HG03439 (cell line): ENCODE measurements around the gene PGAM1.
"Not testable (repeated sequence)": the region's sequence is repeated elsewhere in the genome, so short reads cannot be mapped to it uniquely, and the experiment has no call there.

Experiments used
- ATAC-seq: cut with Tn5 transposase; IDR thresholded peaks from one replicate; pipeline ENCODE4 v1.9.1; 2021; ENCODE audit warnings: mild to moderate bottlenecking, moderate library complexity; ENCODE audit not compliant: unreplicated experiment

Gene PGAM1

DNA sequence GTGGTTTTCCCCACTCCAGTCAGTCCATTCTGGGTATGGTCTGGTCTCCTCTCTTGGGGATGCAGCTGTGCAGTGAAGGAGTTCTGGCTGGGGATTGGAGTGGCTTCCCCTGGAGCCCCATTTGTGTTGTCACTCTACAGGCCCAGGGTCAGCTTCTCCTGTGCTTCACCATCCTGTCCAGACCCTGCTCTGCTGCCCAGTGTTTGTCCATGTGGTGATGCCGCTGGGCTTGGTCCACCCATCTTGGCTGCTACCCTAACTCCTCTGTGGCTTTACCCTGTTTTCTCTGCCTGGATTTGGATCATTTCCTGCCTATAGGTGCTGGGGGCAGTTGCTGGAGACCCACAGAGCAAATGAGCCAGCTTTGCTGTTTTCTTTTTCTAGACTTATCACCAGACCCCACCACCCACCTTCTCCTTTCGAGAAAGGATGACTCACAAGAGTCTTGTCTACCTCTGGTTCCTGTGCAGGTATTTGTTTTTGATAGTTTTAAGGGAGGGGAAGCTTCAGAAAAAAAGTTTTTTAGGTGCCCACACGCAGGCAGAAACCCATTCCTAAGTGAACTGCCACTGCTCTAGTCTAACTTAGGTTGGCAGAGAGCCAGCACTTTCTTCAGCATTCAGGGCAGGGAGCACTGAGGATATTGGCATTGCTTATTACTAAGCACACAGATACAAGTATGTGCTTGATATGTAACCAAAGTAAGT is 28.5 kb downstream of the PGAM1 start:
- ATAC-seq, result no peak

DNA sequence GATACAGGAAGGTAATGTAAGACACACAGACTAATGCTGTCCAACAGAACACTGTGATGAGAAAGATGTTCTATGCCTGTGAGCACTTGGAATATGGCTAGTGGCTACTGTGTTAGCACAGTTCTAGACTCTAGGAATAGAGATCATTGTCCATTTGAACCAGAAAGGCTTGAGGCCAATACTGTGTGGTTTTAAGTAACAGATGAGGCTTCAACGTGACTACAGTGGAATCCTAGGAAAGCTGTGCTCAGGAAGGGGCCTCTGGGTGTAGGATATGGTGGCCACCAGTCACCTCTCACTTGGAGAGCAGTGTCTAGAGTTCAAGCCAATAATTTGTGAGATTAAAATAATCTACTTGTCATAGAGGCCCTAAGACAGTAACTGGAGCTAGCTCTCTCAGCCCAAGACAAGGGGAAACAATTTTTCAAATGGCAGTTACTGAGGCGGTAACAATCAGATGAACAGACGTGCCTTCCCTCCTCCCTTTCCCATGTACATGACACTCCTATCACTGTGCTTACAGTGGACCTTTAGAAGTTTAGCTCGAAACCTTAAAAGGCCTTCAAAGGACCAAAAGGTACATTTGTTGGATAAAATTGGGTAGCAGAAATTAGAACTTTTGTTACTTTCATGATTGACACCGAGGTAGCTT is 30.2 kb downstream of the PGAM1 start:
- ATAC-seq, result no peak

DNA sequence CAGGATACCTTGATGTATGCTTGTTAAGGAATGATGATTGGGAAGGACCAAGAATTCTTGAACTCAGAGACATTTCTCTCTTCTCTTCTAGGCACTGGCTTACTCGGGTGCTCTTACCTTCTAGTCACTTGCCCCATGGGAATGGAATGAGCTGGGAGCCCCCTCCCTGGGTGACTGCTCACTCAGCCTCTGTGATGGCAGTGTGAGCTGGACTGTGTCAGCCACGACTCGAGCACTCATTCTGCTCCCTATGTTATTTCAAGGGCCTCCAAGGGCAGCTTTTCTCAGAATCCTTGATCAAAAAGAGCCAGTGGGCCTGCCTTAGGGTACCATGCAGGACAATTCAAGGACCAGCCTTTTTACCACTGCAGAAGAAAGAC is 30.7 kb downstream of the PGAM1 start:
- no peak for ATAC-seq

DNA sequence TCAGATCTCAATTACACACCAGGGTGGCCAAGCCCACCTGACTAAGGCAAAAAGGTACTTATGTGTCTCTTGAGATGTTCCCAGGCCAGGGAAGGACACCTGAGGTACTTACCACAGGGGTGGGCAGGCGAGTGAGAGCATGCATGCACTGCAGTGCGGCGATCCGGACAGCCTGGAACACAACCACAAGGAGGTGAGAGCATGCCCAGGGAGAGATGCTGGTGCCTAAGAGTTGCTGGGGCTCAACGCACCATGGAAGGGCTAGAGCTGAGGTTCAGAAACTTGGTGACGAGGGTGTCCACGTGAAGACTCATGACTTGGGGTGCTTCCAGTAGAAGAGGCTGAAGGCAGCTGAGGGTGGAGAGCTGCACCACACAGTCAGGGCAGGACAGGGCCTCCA is 33.1 kb downstream of the PGAM1 start:
- no peak for ATAC-seq

DNA sequence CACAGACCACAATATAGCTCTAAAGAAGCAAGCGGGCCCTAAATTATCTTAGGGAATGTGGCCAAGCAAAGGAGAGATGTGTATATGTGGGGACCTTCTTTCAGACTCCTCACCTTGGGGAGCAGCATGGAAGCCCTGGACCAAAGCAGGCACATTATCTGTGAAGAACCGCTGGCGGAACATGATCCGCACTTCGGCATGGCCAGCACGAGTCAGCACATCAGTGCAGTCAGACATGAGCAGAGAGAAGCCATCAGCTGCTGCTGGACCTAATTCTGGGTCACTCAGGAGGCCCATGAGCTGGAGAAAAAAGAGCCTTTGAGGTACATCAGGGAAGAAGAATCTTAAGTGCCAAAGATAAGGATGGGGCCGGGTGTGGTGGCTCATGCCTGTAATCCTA is 33.9 kb downstream of the PGAM1 start:
- ATAC-seq, result no peak

DNA sequence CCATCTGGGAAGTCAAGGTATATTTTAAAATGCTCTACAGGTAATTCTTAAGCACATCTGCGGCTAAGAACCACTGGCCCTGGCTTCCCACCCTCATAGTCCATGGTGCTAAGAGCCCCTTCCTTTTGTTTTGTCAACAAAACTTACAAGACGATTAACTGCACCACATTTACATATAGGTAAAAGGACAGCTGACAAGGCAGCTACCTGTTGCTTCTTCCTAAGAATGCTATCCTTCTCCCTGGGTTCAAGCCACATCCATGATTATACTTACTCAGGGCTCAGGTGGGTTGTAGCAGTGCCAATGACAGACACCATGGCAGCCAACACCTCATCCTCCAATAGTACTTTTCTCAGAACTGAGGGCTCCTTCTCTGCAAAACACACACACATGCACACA is 36.3 kb downstream of the PGAM1 start:
- ATAC-seq, result no peak

DNA sequence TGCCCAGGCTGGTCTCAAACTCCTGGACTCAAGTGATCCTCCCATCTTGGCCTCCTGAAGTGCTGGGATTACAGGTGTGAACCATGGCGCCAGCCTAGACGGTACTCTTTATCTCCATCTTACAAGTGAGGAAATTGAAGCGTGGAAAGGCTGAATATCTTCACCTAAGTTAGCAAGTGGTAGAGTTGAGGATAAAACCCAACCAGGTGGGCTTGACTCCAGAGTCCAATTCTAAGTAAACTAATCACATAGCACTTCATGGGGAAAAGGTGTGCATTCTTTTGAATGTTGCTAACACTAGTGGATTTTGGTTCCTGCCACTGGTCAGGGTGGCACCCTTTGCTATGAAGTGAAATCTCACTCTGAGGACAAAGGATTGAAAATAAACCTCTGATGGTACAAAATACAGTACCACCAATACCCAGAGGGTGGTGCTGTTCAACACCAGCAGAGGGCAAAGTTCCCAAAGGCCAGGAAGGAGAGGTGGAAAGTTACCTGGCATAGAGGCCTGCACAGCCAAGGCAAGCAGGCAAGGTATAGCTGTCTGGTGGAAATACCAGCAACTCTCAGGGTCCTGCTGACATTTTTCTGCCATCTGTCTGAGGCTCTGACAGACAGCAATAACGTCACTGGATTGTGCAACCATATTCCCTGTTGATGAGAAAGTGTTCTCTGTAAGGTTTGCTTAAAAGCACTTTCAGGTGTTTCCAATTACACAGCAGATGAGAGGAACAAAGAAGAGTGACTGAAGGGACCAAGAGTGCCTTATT is 37.6 kb downstream of the PGAM1 start:
- ATAC-seq, result no peak

DNA sequence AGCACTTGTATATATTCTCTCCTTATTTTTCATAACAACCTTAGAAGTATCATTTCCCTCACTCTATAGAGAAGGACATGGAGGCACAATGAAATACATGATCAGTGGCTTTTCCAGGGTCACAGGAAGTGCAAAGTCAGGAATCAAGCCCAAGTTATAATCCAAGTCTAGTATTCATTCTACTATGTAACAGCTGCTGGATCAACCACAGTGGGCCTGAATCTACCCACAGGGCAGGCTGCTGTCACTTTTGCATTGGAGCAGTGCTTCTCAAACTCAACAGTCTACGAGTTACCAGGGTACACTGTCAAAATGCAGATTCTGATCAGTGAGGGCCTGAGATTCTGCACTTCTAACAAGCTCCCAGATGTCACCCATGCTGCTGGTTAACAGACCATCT is 38.2 kb downstream of the PGAM1 start:
- ATAC-seq, result no peak

DNA sequence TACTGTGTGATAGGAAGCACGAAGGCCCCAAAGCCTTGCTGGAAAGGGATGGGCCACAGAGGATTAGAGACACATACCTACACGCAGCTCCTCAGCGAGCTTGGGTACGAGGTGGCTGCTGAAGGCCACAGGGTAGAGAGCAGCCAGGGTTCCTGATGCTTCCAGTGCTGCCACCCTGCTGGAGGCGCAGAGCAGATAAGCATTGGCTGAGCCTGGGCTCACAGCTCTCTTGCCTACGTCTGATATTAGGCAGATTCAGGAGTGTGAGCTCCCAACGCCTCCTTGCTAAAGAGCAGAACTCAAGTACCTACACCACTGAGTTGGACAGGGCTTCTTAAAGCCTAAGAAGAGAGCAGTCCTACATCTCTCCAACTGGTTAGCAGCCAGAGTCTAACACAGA is 40.0 kb downstream of the PGAM1 start:
- ATAC-seq, result no peak

DNA sequence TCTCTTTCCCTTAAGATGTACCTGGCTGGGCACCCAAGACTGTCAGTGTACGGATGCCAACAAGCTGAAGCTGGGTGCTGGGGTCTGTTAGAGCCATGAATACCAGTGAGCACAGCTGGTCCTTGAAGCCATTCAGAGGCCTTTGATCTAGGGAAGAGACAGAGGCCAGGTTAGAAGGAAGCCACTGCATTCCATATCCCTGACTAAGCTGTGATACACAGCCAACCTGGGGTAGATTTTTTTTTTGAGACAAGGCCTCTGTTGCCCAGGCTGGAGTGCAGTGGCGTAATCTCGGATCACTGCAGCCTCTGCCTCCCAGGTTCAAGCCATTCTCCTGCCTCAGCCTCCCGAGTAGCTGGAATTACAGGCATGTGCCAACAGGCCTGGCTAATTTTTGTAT is 40.8 kb downstream of the PGAM1 start:
- no peak for ATAC-seq

DNA sequence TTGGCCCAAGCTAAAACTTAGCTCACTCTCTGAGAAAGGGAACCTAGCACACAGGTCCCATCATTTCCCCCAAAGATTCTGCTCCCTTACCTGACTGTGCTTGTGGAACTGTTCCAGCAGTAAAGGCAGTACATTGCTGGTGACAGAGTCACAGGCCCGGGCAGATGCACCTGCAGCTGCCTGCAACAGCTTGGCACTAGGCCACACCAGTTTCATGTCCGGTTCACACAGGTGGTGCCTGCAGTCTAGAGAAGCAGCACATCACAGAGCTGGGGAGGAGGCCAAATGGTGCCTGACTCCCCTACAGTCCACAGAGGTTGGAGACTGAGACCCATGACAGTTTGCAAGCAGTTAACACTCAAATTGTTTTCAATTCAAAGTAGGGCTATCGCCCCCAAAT is 42.2 kb downstream of the PGAM1 start:
- peak; percentile 59 for ATAC-seq

DNA sequence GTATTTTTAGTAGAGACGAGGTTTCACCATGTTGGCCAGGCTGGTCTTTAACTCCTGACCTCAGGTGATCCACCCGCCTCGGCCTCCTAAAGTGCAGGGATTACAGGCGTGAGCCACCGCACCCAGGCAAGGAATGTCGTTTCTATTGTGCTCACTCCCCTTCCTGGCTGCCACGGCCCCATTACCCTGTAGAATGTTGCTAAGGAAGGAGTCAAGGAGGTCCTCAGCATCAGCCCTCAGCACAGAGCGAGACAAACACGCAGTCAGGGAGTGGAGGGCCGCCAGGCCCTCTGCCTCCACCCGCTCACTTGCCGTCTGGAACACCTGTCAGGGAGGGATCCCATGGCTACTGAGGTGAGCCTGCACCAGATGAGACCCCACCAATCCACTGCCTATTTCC is 42.8 kb downstream of the PGAM1 start:
- ATAC-seq, result not testable (repeated sequence)

DNA sequence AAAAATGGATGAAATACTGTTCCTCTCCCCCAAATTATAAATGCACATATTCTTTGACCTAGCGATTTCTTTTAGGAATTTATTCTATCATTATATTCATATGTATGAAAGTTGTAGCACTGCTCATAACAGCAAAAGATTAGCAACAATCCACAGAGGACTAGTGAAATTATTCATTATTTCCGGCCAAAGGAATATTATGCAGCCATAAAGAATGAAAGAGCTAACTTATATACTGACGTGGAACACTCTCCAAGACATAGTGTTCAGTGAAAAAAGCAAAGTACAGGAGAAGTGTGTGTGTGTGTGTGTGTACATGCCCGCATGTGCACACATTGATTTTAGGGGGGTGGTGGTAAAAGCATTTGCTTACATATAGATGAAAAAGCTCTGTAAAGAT is 48.9 kb downstream of the PGAM1 start:
- ATAC-seq, result no peak

DNA sequence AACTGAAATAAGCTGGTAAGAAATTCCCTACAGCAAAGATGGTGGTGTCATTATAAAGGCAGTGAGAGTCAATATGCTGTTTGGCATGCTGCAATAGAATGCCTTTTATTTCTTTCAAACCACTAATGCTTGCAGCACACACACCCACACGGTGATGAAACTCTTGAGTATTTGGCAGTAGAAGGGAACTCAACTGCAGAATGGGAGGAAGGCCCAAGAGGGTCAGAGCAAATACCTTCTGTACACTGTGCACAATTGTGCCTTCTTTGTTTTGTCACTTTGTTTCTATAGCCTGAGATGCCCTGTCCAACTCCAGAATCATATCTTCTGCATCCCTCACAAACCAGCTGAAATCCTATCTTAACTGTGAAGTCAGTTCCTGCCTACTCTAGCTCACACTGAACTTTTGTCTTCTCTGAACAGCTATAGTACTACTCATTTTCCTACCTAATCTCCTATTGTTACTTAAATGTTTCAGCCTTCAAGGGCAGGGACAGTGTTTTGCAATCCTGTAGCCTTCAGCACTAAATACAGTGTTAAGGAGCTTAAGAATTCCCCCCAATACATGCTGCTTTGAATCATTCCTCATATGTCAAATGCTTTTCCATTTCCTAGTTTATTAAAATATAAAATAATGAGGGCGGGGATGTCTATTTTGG is 50.1 kb downstream of the PGAM1 start:
- no peak for ATAC-seq

DNA sequence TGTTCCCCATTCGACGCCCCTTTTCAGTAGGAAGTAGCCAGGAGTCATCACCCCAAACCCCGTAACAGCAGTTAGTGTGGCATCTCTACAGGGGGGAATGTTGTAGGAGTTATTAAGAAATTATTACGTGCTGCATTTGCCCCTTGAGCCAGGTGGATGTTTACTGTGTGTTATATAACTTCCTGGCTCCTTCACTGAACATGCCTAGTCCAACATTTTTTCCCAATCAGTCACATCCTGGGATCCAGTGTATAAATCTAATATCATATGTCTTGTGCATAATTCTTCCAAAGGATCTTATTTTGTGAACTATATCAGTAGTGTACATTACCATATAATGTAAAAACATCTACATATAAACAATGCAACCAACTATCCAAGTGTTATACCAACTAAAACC is 53.4 kb downstream of the PGAM1 start:
- ATAC-seq, result not testable (repeated sequence)

DNA sequence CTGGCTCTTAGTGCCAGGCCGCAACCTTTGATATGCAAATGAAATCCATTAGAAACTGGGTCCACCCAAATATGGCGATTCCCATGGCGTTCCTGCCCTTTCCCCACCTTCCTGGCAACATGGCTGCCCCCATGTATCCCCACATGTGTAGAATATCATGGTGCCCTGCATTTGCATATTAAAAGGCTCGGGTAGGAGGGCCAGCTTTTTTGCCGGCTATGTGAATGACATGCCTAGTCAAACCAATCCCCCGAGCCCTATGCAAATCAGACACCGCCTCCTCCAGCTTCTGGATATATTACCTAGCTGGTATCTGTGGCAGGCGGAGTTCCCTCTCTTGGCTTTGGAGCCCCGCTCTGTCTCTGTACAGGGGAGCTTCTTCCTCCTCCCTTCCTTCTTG is 53.9 kb downstream of the PGAM1 start:
- ATAC-seq, result no peak

DNA sequence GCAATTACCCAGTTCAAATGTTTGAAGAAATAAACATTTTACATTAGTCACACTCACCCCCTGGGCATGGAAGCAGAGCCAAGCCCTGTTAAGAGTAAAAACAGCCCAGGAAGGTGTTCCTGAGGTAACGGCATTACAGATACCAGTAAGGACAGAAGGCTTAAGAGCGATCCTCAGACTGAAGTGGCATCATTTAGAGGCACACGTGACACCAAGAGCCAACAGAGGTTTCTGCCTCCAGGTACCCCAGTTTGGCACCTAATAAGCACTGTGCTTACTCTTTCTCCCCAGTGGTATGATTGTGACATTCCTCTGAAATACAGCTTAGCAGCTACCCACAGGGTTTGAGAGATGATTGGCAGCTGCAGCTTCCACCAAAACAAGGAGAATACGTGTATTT is 55.1 kb downstream of the PGAM1 start:
- ATAC-seq, result no peak

DNA sequence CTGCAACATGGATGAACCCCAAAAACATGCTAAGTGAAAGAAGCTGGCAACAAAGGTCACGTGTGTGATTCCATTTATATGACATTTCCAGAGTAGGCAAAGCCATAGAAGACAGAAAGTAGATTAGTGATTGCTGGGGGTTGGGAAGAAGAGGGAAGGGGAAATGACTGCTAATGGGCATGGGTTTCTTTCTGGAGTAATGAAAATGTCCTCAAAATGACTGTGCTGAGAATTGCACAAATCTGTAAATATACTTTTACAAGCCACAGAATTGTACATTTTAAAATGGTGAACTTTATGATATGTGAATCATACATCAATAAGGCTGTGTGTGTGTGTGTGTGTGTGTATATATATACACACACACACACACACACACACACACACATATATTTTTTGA is 56.4 kb downstream of the PGAM1 start:
- ATAC-seq, result no peak
